HG03571 (cell line): ENCODE results near the gene HS3ST5.

ENCODE experiments used
- ATAC-seq: cut with Tn5 transposase; IDR thresholded peaks from one replicate; pipeline ENCODE4 v1.9.1; 2021; ENCODE audit not compliant: unreplicated experiment

The HS3ST5 gene, protein sequence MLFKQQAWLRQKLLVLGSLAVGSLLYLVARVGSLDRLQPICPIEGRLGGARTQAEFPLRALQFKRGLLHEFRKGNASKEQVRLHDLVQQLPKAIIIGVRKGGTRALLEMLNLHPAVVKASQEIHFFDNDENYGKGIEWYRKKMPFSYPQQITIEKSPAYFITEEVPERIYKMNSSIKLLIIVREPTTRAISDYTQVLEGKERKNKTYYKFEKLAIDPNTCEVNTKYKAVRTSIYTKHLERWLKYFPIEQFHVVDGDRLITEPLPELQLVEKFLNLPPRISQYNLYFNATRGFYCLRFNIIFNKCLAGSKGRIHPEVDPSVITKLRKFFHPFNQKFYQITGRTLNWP

DNA sequence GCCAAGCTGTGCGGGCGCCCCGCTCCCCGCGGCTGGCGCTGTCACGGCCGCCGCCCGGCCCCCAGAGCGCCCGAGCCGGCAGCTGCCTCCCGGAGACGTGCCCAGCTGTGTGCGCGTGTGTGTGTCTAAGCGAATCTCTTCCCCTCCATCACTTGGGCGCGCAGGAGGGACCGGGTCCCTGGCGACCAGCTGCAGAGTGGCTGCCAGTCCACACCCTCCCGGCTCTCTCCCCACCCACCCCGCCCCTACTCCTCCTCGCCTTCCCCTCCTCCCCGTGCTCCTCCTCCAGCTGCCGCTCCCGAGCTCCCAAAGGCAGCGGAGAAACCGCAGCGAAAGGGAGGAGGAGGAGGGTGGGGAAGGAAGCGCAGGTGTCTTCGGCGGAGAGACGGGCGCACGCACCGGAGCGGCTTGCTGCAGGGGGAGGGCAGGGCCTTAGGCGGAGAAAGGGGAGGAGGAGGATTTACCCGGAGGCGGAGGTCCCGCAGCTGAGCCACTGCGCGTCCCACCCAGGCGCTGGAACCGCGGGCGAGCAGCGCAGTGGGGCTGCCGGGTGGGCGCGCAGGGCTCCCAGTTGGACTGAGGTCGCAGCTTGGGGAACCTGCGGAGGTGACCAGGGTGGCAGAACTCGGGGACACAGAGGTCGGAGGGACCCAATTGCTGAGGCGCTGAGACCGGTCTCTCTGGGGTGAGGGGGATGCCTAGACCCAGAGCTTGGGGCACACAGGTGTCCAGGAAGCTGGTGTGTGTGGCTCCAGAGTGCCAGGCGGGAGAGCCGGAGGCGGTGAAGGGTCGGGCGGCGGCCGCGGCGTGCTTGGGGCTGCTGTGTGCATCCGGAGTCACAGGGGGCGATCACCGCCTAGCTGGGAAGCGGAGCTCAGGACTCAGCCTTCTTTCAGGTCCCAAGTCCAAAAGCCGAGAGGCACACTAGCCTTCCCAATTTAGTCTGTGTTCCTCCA lies at the start of gene HS3ST5:
Gene HS3ST5 (minus strand): TSS at position 198 of the 956 bp plus-strand sequence. CDS start 280,178 bp downstream, outside the sequence.
- no peak for ATAC-seq

DNA sequence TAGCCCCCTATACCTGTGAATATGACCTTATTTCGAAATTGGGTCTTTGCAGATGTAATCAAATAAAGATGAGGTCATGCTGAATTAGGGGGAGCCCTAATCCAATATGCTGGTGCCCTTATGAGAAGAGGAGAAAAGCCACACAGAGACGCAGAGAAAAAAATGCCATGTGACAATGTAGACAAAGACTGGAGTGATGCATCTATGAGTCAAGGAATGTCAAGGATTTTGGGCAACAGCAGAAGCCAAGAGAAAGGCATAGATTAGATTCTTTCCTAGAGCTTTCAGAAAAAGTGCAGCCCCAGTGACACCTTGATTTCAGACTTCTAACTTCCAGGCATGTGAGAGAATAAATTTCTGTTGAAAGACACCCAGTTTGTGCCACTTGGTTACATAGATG lies 47.4 kb upstream of the HS3ST5 start:
- no peak for ATAC-seq

DNA sequence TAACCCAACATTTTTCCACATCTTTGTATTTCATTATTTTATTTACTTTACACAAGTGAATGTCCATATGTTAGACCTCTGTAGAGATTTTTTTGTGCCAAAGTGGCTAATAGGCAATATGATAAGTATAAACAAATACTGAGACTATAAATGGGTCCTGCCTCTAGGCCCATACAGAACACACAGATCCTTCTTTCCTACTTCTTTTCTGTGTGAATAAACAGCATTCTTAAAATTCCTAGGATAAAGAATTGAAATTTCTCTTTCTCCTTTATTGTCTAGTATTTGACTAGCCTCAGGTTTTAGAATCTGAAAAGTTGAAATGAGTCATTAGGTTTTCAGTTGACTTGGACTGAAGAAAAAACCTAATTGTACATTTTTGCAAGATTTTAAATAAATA lies 46.3 kb upstream of the HS3ST5 start:
- ATAC-seq: no peak

DNA sequence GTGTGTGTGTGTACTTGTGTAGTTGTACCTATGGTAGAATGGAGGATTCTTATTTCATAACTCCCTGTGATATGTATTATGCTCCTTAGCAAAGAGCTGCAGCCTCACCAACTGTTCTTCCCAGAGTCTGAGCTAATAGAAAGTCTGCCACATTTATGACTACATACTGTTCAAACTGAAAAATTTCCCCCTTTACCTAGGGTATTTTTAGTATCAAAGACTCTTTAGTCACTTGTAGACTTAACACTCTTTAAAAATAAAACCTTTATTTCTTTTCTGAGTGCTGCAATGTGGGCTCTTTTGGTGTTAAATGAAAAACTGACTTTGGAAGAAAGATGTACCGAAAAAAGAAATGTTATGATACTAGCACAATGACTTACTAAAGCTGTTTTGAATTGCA lies 39.6 kb upstream of the HS3ST5 start:
- ATAC-seq: no peak

DNA sequence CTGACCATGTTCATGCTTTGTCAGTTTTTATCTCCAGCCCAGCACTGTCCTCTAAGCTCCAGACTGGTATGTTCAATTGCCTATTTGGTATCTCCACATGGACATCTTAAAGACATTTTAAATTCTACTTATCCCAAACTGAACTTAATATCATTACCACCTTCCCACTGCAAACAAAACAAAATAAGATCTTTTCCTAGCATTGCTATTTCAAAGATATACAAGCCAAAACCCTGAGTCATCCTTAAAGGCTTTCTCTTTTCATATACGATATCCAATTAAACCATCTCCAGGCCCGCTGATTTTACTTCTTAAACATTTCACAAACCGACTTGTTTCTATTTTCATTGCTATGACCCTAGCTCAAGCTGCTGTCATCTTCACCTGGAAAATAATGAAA lies 35.1 kb upstream of the HS3ST5 start:
- ATAC-seq: no peak

DNA sequence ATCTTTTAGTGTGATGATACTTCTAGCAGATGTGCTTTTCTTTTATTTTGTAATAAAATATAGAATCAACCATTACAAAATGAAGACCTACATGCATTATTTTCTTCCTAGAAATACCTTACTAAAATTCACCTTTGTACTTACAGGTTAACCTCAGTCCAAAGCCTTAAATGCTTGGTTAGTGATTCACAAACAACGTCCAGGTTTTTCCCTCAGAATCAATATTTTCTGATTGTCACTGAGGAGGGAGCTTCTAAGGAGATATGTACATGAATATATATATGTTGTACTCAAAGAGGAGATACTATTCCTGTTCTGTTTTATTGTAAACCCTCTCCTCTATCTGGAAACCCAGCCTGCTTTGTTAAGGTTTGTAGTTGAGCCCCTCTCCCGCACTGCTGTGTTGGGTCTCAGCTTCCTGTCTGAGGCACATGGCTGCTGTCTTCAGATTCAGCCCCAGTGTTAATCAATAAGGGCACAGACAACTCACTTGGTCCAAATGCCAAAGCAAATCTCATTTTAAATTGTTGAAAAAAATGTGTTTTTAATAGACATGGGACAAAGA lies 33.9 kb upstream of the HS3ST5 start:
- no peak for ATAC-seq

DNA sequence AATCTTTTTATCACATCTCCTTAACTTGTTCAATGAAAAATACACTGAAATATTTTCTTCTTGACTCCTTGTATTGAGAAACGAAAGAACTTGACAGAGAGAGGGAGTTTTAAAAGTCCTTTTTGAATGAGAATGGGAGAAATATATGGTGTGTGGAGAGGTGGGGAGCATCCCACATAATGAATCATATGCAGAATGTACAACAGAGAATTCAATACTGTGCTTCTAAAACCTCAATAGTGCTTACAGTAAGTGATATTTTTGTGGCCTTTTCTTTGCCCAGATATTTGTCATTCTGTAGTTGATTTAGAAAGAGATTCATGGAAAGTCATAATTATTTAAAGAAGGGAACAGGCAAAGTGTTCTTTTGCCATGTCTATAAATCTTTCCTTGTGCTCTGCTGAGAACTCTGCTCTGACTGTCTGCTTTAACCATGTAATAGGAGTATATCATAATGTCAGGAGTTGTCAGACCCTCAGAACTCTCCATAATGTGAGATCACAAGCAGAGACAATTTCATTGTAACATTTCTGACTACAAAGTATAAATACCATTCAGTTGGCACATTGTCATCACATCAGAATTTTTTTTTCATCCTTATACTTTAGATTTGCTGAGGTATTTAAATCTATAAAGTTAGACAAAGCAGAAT lies 32.8 kb upstream of the HS3ST5 start:
- no peak for ATAC-seq

DNA sequence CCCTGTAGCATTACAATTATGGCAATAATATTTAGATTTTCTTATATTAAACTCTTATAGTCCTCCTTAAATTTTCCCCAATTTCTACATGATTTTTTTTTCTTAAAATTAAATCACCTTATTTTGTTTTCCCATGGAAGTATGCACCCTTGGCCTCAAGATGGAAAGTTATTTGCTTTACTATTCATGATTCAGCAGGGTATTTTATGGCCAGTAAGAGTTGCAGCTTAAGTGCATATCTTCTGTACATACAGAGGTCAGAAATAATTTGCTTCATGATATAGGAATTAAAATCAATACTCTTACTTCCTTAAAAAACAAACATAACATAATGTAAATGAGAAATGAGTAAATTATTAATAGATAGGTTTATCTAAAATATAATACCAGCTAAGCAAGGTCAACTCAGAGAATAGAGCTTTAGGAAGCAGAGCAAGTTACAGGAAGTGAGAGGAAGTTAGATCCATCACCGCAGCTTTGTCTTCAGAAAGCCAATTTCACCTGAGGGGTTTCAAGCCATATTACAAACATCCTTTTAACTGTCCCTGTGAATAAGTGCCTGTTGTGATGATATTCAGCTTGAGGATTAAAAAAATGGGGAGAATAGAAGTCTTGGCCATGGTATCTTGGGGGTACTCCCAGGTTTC lies 24.6 kb upstream of the HS3ST5 start:
- no peak for ATAC-seq

DNA sequence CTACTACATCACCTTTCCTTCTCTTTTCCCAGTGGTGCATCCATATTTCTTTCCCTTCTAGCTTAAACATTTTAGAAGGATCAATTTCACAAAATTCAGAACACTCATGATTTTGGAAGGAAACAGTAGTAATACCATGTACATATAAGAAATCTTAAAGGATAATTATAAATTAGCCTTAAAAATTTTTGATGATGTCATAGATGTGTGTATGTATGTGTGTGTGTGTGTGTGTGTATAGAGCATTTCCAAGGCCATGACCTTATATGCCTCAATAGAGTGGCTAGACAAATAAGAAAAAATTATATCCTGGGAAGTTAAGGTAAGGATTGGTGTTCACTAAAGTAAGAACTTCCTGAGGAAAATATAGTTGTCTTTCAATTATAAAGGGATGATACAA lies 24.1 kb upstream of the HS3ST5 start:
- no peak for ATAC-seq

DNA sequence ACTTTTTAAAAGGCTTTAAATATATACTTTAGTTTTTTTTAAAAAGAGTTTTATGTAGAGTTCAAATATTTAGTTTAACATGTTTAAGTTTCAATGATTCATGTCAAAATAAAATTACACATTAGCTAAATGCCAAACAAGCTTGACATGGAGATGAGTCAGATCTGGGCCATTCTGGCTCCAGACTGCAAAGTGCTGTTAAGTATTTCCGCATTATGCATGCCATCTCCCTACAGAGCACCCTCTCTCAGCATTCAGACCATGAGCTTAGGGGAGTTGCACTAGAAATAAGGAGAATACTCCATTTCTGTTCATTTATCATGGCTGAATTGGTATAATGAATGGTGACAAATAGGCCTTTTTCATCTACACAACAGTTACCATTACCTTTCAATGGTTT lies 21.5 kb upstream of the HS3ST5 start:
- no peak for ATAC-seq

DNA sequence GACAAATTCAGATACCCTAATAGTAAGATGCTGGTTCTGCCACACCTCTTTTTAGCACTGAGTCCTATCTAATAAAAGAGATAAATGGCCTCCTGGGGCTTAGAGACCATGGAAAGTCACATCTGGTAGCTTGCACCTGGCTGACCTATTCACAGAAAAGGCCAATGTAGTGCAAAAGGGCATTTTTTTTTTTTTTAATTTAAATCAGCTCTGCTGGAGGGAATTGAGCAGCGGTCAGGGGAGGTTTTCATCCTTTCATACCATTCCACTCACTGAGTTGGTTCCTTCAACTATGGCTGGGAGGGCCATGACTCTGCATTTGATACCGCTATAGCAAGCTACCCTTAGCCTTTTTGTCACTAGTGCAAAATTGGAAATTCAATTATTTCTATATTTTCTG lies 20.1 kb upstream of the HS3ST5 start:
- no peak for ATAC-seq

DNA sequence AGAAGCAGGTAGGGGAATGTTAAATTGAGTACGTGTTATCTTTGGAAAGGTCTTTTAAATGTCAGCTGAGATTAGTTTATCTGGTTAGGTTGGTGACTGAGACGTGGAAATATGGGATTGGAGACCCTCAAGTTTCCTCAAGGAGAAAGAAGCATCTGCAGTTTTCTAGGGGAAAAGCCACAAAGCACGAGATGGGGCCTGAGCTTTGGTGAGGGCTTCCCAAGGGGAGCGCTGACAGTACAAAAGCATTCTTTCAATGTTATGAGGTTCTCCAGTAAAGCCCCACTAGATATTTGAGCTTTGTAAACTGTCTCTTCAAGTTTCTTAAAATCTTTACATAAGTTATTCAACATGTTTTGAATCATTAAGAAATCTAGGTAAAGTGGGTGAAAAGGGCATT lies 19.6 kb upstream of the HS3ST5 start:
- ATAC-seq: no peak

DNA sequence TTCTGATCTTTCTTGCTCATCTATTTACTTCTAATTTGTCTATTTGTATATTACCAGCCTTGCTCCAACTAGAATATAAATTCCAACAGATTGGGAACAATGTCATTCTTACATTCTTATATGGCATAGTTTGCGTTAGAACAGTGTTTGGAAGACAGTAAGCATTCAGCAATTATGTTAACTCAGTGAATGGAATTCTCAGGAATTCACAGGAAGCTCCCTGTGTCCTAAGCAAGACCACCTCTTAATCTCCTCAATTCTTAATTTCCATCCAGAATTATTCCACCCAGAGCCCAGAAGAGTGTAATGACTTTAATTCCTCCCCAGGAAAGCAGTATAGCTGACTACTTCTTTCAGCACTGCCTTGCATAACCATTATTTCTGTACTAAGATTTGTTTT lies 18.2 kb upstream of the HS3ST5 start:
- ATAC-seq: no peak

DNA sequence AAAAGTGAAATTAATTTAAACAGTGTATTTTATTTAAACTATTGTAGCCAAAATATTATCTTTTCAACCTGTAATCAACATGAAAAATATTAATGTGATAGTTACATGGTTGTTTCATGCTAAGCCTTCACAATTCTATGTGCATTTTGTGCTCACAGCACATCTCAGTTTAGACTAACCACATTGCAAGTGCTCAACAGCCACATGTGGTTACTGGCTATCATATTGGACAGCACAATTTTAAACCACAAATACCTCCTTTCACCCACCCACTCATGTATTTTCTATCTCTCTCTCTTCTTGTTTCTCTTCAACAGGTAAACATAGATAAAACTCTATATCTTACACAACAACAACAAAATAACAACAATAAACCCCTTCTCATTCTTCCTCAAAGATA lies 12.5 kb upstream of the HS3ST5 start:
- ATAC-seq: no peak

DNA sequence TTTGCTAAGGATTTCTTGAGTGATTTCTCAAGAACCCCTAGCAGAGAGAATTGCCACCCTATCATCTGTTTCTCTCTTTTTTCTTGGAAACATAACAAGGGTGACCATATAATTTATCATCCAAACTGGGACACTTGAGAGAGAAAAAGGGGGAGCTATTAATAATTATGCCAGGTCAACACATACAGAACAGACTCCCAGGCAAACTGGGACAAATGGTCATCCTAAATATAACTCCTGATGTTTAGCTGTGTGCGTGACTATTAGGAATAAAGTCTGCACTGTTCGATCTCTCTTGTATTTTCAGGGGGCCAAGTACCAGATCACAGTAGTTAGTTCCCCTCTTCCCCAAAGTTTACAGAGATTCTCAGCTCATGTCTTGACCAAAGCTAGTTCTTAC lies 11.7 kb upstream of the HS3ST5 start:
- ATAC-seq: no peak

DNA sequence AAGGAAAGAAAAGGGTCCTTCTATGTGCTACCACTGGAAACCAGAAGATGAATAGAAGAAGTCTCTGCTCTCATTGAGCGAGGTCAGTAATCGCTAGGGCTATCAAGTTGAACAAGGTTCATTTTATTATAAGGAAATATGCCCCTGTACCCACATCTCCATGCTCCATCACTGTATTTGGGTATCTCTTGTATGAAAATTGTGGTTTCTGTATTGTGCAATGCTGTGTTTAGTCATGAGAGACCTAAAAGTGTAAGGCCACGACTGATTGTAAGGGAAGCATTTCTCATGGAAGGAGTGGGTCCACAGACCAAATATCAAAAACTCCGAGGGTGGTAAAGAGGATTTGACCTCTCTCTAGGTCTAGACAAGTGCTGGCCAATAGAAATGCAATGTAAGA lies 3.6 kb upstream of the HS3ST5 start:
- ATAC-seq: no peak

DNA sequence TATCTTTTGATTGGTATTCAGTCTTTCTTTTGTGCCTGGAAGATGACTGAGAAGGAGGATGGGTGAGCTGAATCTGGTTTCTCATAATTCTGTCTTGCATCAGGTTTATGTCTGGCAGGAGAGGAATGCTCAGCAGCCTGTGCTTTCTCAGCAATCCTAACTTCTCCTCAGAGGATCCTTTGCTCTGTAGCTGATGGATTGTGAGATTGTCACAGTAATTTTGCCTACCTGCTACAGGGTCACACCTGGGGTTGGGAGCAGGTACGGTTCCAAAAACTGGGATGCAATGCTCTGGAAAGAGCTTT lies 2.1 kb upstream of the HS3ST5 start:
- no peak for ATAC-seq

DNA sequence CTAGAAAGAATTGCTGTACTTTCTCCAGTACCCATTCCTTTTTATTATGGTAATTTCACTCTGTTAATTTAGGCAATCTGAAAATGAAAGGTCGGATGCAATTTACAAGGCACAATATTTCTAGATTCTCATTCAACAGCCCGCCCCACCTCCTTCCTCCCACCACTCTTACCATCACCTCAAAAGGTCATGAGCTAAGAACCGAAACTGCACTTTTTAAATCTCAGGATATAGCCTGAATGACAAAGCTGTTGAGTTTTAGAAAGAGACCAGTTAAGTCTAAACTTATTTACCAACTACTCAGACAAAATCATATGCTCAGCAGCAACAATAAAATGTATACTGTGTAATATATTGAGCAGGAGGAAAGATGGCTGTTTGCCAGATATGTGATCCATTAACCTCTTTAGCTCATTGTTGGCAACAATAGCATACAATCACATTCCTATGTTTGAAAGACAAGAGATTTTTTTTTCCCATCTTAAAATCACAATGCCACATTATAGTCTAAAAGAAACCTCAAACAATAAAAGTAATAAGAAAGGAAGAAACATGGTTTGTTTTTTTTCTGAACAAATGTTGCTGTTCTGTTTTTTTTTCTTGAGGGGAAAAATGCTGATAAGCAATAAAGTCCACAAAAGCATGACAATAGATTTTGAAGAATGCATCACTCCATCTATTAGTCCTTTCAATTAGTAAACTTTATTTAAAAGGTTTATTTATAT lies 1.6 kb upstream of the HS3ST5 start:
- ATAC-seq: no peak

DNA sequence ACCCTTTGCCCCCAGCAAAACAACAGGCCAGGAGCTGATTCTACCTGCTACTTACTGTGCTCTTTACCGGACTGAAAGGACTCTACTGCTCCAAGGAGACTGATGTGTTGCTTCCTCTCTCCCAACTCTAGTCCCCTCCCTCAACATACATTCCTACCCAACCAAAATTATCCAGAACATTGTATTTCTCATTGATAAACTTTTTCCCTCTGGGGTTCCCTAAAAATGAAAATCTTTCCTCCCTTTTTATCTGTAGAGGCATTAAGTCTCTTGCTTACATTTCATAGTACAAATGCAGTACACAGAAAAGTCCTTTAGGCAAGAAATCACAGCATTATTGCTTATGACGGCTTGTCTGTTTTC lies 940 bp upstream of the HS3ST5 start:
- no peak for ATAC-seq

DNA sequence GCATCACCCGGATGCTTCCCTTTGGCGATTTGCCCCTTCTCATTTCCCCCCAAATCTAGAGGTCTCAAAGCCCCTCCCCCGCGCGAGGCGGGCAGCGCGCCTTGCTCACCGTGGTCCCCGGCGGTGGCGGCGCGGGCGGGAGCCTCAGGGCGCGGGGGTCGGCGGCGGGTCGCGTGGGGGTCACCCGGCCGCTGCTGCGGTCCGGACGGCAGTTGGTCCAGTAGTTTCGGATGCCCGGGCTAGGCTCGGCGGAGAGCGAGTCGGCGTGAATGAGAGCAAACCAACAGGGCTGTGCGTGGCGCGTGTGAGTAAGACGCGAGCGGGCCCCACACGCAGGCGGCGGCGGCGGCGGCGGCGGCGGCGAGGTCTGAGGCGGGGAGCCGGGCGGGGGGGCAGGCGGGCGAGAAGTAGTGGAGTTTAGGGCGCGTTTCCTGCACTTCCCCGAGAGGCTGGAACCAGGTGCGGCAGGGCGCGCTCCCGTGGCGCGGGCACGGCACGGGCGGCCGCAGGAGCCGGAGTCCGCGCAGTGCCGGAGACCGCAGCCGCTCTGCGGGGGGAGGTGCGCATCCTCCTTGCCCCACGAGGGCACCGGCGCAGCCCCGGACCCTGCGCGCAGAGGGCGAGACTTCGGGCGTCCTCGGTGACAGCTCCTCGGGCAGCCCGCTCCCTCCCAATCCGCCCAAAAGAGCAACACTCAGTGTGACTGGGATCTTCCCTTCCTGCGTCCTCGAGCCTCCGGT lies 567 bp downstream of the HS3ST5 start:
- ATAC-seq: no peak
